ENCODE results near the gene WIZ.

WIZ gene

DNA sequence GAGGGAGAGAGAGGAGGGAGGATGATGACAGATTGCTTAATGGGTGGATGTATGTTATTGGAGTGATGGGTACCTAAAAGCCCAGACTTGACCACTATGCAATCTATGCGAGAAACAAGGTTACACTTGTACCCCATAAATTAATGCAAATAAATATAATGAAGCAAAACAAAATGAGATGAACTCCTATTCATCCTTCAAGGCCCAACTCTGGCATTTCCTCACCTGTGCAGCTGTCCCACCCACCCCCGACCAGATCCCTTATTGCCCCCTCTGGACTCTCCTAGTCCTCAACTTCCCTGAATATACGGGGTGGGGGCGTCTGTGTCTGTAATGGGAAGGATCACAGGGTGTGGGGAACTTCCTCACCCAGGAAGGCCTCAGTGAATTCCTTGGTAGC is 25.4 kb upstream of the WIZ start:
- no peak for TF ChIP-seq ZBTB7A (IDR thresholded peaks at IDR 0.05; ENCODE audit: low read depth)
- TF ChIP-seq RAD21 (IDR thresholded peaks at IDR 0.05; ENCODE audit: low read depth): no peak
- TF ChIP-seq TEAD4 (IDR thresholded peaks at IDR 0.05): no peak
- no peak for TF ChIP-seq FOXM1 (IDR thresholded peaks at IDR 0.05; ENCODE audit: borderline replicate concordance, low read depth)
- no peak for TF ChIP-seq TAF1 (IDR thresholded peaks at IDR 0.05; ENCODE audit: low read depth)

DNA sequence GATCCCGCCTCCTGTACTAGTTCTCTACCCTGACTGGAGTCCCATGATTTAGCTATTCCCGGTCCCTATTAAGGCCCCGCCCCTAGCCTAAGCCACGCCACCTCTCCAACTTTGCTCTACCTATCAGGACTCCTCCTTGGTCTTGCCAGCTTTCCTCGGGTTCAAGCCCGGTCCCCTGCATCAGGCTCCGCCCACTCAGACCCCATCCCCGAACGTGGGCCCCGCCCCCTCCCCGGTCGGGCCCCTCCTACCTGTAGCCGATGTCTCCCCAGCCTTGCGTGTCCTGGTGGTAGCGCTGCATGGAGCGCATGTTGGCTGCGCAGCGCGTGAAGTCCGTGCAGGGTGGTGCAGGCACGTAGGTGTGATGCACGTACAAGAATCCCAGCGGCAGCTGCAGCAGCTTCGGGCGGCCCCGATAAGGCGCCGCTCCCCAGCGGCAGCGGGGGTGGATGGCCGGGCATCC is 21.9 kb upstream of the WIZ start:
- TF ChIP-seq, protein P1, sequence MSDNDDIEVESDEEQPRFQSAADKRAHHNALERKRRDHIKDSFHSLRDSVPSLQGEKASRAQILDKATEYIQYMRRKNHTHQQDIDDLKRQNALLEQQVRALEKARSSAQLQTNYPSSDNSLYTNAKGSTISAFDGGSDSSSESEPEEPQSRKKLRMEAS (IDR thresholded peaks at IDR 0.05): no peak
- TF ChIP-seq RAD21 (IDR thresholded peaks at IDR 0.05; ENCODE audit: low read depth) (no peak), TAF1 (IDR thresholded peaks at IDR 0.05; ENCODE audit: low read depth) (no peak), FOXM1 (IDR thresholded peaks at IDR 0.05; ENCODE audit: borderline replicate concordance, low read depth) (no peak), EGR1 (IDR thresholded peaks at IDR 0.05) (no peak), NFIC (IDR thresholded peaks at IDR 0.05) (no peak), TCF12 (IDR thresholded peaks at IDR 0.05; ENCODE audit: low read depth) (no peak), YY1 (IDR thresholded peaks at IDR 0.05; ENCODE audit: low read depth) (no peak), ZBTB7A (IDR thresholded peaks at IDR 0.05; ENCODE audit: low read depth) (no peak), EP300 (IDR thresholded peaks at IDR 0.05; ENCODE audit: borderline replicate concordance) (no peak), TEAD4 (IDR thresholded peaks at IDR 0.05) (no peak), CEBPB (IDR thresholded peaks at IDR 0.05) (no peak), CREB1 (IDR thresholded peaks at IDR 0.05; ENCODE audit: low read depth) (no peak)
- TF ChIP-seq, protein P2, sequence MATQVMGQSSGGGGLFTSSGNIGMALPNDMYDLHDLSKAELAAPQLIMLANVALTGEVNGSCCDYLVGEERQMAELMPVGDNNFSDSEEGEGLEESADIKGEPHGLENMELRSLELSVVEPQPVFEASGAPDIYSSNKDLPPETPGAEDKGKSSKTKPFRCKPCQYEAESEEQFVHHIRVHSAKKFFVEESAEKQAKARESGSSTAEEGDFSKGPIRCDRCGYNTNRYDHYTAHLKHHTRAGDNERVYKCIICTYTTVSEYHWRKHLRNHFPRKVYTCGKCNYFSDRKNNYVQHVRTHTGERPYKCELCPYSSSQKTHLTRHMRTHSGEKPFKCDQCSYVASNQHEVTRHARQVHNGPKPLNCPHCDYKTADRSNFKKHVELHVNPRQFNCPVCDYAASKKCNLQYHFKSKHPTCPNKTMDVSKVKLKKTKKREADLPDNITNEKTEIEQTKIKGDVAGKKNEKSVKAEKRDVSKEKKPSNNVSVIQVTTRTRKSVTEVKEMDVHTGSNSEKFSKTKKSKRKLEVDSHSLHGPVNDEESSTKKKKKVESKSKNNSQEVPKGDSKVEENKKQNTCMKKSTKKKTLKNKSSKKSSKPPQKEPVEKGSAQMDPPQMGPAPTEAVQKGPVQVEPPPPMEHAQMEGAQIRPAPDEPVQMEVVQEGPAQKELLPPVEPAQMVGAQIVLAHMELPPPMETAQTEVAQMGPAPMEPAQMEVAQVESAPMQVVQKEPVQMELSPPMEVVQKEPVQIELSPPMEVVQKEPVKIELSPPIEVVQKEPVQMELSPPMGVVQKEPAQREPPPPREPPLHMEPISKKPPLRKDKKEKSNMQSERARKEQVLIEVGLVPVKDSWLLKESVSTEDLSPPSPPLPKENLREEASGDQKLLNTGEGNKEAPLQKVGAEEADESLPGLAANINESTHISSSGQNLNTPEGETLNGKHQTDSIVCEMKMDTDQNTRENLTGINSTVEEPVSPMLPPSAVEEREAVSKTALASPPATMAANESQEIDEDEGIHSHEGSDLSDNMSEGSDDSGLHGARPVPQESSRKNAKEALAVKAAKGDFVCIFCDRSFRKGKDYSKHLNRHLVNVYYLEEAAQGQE (IDR thresholded peaks at IDR 0.05; ENCODE audit: low read depth): no peak
- TF ChIP-seq, protein P3, sequence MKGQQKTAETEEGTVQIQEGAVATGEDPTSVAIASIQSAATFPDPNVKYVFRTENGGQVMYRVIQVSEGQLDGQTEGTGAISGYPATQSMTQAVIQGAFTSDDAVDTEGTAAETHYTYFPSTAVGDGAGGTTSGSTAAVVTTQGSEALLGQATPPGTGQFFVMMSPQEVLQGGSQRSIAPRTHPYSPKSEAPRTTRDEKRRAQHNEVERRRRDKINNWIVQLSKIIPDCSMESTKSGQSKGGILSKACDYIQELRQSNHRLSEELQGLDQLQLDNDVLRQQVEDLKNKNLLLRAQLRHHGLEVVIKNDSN (IDR thresholded peaks at IDR 0.05): no peak

DNA sequence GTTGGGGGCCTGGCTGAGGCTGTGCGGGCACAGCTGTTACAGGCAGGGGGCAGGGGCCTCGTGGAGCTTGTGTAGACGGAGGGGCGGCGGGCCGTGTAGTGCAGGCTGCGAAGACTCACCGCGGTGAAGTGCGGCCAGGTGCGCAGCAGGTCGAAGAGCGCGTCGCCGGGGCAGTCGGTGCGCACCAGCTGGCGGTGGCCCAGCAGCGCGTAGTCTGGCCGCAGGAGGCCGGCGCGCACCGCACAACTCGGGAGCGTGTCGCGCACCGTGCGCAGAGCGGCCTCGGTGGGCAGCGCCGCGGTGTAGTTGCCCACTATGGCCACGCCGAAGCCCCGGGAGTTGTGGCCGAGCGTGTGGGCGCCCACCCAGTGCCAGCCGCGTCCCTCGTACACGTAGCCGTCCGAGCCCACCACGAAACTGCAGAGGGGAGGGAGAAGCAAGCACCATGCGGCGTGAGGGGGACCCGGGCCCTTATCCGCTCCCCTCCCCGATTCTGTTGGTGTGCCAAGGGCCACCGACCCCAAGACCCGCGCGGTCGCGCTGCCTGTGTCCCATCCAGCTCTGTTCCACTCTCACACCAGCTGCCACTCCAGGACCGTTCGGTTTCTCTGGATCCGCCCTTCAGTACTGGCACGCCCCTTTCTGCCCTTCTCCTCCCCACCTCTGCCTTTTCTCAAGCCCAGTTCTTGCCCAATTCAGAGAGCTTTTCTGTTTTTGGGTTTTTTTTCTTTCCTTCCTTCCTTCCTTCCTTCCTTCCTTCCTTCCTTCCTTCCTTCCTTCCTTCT is 19.9 kb upstream of the WIZ start:
- TF ChIP-seq, protein P3 (IDR thresholded peaks at IDR 0.05): no peak
- TF ChIP-seq TCF12 (IDR thresholded peaks at IDR 0.05; ENCODE audit: low read depth) (no peak), CEBPB (IDR thresholded peaks at IDR 0.05) (no peak), TEAD4 (IDR thresholded peaks at IDR 0.05) (no peak), EP300 (IDR thresholded peaks at IDR 0.05; ENCODE audit: borderline replicate concordance) (no peak), FOXM1 (IDR thresholded peaks at IDR 0.05; ENCODE audit: borderline replicate concordance, low read depth) (no peak), YY1 (IDR thresholded peaks at IDR 0.05; ENCODE audit: low read depth) (no peak), RAD21 (IDR thresholded peaks at IDR 0.05; ENCODE audit: low read depth) (no peak), NFIC (IDR thresholded peaks at IDR 0.05) (no peak), TAF1 (IDR thresholded peaks at IDR 0.05; ENCODE audit: low read depth) (no peak), EGR1 (IDR thresholded peaks at IDR 0.05) (no peak), CREB1 (IDR thresholded peaks at IDR 0.05; ENCODE audit: low read depth) (no peak), ZBTB7A (IDR thresholded peaks at IDR 0.05; ENCODE audit: low read depth) (no peak)
- TF ChIP-seq, protein P2 (IDR thresholded peaks at IDR 0.05; ENCODE audit: low read depth): no peak
- TF ChIP-seq, protein P1 (IDR thresholded peaks at IDR 0.05): no peak

DNA sequence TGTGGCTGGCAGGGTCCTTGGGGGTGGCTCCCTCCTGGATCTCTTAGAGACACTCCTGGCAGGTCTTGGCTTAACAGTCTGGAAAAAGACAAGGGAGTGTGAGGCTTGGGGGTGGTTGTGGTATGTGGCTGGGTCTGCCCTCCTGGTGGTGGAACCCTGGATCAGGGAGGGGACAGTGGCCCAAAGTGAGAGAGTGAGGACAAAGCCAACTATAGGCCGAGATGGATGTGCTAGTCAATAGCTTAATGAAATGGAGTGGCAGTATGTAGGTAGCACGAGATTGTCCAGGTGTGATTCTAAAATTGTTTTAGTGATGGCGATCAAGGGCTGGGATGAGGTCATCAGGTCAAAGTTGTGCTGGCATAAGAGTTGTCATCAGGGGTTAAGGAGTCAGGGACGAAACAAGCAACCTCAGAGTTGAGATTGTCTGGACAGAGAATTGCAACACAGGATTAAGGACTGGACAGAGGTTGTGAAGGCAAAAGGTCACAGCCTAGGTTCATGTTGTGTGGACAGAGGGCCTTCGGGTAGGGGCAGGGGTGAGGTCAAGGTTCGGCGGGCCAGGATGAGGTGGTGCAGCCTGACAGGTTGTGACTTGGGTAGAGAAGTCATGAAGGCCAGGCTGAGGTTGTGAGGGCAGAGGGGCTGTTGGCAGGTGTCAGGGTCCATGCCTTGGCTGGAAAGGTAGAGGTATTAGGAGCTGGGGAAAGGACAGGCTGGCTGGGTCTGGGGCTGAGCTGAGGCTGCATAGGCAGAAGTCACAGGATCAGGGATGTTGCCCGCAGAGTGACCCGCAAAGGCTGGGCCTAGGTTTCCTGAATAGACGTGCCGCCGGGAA is 19.1 kb upstream of the WIZ start:
- no peak for TF ChIP-seq CEBPB (IDR thresholded peaks at IDR 0.05)
- no peak for TF ChIP-seq RAD21 (IDR thresholded peaks at IDR 0.05; ENCODE audit: low read depth)
- TF ChIP-seq EP300 (IDR thresholded peaks at IDR 0.05; ENCODE audit: borderline replicate concordance): no peak
- TF ChIP-seq, protein P2 (IDR thresholded peaks at IDR 0.05; ENCODE audit: low read depth): no peak
- TF ChIP-seq CREB1 (IDR thresholded peaks at IDR 0.05; ENCODE audit: low read depth): no peak
- no peak for TF ChIP-seq TEAD4 (IDR thresholded peaks at IDR 0.05)
- TF ChIP-seq, protein P3 (IDR thresholded peaks at IDR 0.05): no peak
- no peak for TF ChIP-seq FOXM1 (IDR thresholded peaks at IDR 0.05; ENCODE audit: borderline replicate concordance, low read depth)
- no peak for TF ChIP-seq NFIC (IDR thresholded peaks at IDR 0.05)
